Muscle layer of colon (tissue), 2 donors: ENCODE measurements around the gene KIF20B.
"Not testable (repeated sequence)": the region's sequence is repeated elsewhere in the genome, so short reads cannot be mapped to it uniquely, and the experiment has no call there.

ENCODE experiments used
- H3K27ac ChIP-seq: one replicate; pipeline ENCODE4 v1.7.0; 2013; ENCODE audit warnings: low read depth, mild to moderate bottlenecking, low read length, moderate library complexity
- H3K27me3 ChIP-seq, 2 donors: one replicate each; pipeline ENCODE4 v1.7.0; 2013; ENCODE audit warnings: low read length in 2 of 2, mild to moderate bottlenecking in 2 of 2; ENCODE audit not compliant: insufficient read depth in 2 of 2, control insufficient read depth in 1 of 2
- H3K36me3 ChIP-seq: one replicate; pipeline ENCODE4 v1.7.0; 2013; ENCODE audit warnings: mild to moderate bottlenecking, low read length; ENCODE audit not compliant: insufficient read depth
- H3K4me1 ChIP-seq: one replicate; pipeline ENCODE4 v1.7.0; 2013; ENCODE audit warnings: mild to moderate bottlenecking, low read length; ENCODE audit not compliant: insufficient read depth
- H3K4me3 ChIP-seq, 2 donors: one replicate each; pipeline ENCODE4 v1.7.0; 2013; ENCODE audit warnings: low read length in 2 of 2, low read depth in 1 of 2, mild to moderate bottlenecking in 1 of 2, moderate library complexity in 1 of 2
- H3K9ac ChIP-seq: one replicate; pipeline ENCODE4 v1.7.0; 2013; ENCODE audit warnings: low read length
- H3K9me3 ChIP-seq: one replicate; pipeline ENCODE4 v1.7.0; 2013; ENCODE audit warnings: mild to moderate bottlenecking, low read length
- donor health status: abdominal sarcoma.
- donor health status: Adenocarcinoma of cecum.

Gene KIF20B

DNA sequence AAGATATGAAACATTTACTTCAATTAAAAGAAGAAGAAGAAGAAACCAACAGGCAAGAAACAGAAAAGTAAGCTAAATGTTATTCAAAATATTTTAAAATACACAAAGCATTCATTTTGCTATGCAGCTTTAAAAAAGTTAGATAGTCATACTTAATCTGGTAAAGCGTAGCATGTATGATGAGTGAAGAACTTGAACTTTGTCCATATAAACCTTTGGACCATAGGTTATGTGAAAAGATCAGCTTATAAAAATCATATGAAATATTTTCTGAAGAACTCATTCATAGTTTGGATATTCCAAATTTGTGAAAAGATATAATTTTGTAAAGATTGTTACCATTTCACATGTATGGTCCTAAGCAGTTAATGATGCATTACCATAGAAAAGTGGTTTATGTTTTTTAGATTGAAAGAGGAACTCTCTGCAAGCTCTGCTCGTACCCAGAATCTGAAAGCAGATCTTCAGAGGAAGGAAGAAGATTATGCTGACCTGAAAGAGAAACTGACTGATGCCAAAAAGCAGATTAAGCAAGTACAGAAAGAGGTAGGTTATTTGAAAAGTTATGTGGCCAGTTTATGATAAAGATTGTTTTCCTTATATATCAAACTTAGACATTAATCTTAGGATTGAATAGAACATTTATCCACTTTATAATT lies 37.3 kb downstream of the KIF20B start:
- no peaks in the 10 kb centered on the region for H3K4me1 ChIP-seq
- H3K27me3 ChIP-seq = no peaks in the 10 kb centered on the region
- no peaks in the 10 kb centered on the region for H3K36me3 ChIP-seq
- H3K4me3 ChIP-seq = no peak overlapping the region
- H3K9me3 ChIP-seq = no peaks in the 10 kb centered on the region
- H3K27ac ChIP-seq = no peak overlapping the region
- no peak overlapping the region for H3K9ac ChIP-seq

DNA sequence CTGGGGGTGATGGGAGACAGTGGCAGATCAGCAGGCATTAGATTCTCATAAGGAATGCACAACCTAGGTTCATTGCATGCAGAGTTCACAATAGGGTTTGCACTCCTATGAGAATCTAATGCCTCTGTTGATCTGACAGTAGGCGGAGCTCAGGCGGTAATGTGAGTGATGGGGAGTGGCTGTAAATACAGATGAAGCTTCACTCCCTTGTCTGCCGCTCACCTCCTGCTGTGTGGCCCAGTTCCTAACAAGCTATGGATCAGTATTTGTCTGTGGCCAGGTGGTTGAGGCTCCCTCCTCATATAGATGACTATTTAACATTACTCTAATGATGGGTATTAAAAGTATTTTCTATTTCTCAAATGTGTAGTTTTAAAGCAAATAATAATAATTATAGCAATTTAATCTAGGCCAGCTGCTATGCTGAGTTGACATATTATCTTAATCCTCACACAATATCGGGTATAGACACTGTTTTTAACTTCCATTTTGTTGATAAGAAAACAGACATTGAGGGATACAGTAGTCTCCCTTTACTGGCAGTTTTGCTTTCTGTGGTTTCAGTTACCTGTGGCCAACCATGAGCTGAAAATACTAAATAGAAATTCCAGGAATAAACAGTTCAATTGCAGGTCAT lies 39.9 kb downstream of the KIF20B start:
- Histone ChIP-seq H3K4me3 (no peak overlapping the region), H3K27ac (no peak overlapping the region), H3K36me3 (no peaks in the 10 kb centered on the region), H3K27me3 (no peaks in the 10 kb centered on the region), H3K9me3 (no peaks in the 10 kb centered on the region), H3K9ac (no peak overlapping the region), H3K4me1 (no peaks in the 10 kb centered on the region)

DNA sequence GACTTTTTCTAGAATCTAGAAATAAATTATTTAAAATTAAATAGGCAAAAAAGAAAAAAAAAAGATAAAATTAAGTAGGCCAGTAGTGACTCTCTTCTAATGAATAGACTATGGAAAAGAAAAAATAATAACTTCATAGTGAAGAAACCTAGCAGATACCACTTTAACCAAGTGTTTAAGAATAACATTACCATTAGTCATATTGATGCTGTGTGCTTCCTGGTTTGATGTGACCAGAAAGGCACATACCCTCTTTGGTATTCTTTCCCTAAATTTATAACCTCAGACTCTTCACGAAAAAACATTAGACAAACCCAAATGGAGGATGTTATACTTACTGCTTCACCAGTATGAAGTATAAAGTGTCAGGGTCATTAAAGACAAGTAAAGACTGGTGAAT lies 42.6 kb downstream of the KIF20B start:
- no peaks in the 10 kb centered on the region for H3K9me3 ChIP-seq
- no peaks in the 10 kb centered on the region for H3K4me1 ChIP-seq
- H3K27ac ChIP-seq = no peak overlapping the region
- no peaks in the 10 kb centered on the region for H3K36me3 ChIP-seq
- no peaks in the 10 kb centered on the region for H3K27me3 ChIP-seq
- no peak overlapping the region for H3K4me3 ChIP-seq
- H3K9ac ChIP-seq = no peak overlapping the region

DNA sequence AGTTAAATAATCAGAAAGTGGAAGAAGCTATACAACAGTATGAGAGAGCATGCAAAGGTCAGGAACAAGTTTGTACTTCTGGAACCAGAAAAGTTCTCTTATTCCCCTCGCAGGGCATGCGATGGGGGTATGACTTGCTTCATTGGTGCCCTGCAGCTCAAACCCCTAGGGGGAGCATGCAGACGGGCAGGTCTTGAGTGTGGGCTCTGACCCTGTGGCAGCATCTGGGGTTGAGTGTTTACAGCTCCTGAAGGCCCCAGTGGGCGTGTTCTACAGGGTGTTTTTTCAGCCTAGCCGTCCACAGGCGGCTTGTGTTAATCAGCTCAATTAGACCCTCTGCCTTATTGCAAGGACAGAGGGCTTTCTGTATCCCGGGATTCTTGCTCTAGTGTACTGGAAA lies 44.5 kb downstream of the KIF20B start:
- H3K9ac ChIP-seq = no peak overlapping the region
- H3K4me1 ChIP-seq = no peaks in the 10 kb centered on the region
- H3K9me3 ChIP-seq = no peaks in the 10 kb centered on the region
- no peak overlapping the region for H3K4me3 ChIP-seq
- H3K27ac ChIP-seq = no peak overlapping the region
- no peaks in the 10 kb centered on the region for H3K27me3 ChIP-seq
- no peaks in the 10 kb centered on the region for H3K36me3 ChIP-seq

DNA sequence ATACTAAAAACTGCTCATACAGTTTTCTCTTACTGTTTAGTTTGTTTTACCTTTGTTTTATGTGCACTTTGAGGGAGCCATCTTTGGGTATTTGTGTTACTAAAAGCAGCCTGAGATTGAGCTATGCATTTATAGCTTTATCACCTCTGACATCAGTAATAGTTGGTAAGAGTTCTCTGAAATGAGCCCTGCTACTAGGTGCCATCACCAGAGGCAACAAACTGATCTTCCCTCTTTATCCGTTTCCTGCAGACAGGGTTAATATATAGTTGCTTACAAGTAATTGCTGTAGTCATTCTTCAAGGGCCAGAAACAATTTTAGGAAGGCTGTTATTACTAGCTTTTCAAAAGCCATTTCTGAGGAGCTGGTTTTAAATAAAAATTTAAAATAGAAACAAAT lies 49.1 kb downstream of the KIF20B start:
- H3K9ac ChIP-seq = no peak overlapping the region
- H3K9me3 ChIP-seq = no peaks in the 10 kb centered on the region
- H3K27me3 ChIP-seq = no peaks in the 10 kb centered on the region
- H3K4me3 ChIP-seq = no peak overlapping the region
- no peak overlapping the region for H3K27ac ChIP-seq
- no peaks in the 10 kb centered on the region for H3K4me1 ChIP-seq
- H3K36me3 ChIP-seq = no peaks in the 10 kb centered on the region

DNA sequence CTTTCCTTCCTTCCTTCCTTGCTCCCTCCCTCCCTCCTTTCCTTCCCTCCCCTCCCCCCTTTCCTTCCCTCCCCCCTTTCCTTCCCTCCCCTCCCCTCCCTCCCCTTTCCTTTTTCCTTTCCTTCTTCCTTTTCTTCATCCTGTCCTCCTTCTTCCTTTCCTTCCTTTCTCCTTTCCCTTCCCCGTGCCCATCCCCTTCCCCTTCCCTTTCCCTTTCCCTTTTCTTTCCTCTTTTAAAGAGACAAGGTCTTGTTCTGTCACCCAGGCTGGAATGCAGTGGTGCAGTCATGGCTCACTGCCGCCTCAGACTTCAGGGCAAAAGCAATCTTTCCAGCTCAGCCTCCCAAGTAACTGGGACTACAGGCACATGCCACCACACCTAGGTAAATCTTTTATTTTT lies 54.0 kb downstream of the KIF20B start:
- Histone ChIP-seq H3K4me3 (no peak overlapping the region), H3K27me3 (no peaks in the 10 kb centered on the region), H3K27ac (no peak overlapping the region), H3K4me1 (no peaks in the 10 kb centered on the region), H3K9ac (no peak overlapping the region), H3K36me3 (no peaks in the 10 kb centered on the region), H3K9me3 (no peaks in the 10 kb centered on the region)

DNA sequence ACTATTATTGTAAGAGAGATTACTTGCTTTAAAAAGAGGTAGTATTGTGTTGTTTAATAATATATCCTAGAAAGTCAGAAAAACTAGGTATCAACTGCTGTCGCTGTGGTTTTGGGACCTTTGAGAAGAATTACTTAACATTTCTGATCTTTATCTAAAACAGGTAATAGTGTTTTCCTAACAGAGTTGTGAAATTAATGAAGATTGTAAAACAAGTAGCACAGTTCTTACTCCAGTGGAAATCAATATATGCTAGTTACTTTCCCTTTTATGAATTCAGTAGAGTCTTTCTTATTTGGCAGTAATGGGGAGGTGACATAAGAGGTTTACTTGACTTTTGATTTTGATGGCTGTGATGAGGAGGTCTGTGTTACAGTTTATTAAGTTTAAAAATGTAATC lies 58.1 kb downstream of the KIF20B start:
- H3K4me1 ChIP-seq = no peaks in the 10 kb centered on the region
- no peak overlapping the region for H3K27ac ChIP-seq
- H3K9ac ChIP-seq = no peak overlapping the region
- no peaks in the 10 kb centered on the region for H3K36me3 ChIP-seq
- no peaks in the 10 kb centered on the region for H3K27me3 ChIP-seq
- H3K4me3 ChIP-seq = no peak overlapping the region
- H3K9me3 ChIP-seq = no peaks in the 10 kb centered on the region

DNA sequence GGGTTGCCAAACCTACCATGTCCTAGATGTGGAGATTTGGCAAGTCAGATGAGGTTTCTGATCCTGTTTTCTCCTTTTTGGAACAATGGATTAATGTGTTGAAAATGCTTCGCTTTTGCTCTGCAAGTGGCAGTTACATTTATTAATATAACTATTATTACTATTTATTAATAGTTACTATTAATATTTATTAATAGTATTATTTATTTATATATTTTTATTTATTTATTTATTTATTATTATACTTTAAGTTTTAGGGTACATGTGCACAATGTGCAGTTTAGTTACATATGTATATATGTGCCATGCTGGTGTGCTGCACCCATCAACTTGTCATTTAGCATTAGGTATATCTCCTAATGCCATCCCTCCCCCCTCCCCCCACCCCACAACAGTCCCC lies 62.3 kb downstream of the KIF20B start:
- H3K27me3 ChIP-seq, H3K9ac ChIP-seq, H3K4me1 ChIP-seq, H3K4me3 ChIP-seq, H3K9me3 ChIP-seq, H3K27ac ChIP-seq, H3K36me3 ChIP-seq: not testable (repeated sequence)

DNA sequence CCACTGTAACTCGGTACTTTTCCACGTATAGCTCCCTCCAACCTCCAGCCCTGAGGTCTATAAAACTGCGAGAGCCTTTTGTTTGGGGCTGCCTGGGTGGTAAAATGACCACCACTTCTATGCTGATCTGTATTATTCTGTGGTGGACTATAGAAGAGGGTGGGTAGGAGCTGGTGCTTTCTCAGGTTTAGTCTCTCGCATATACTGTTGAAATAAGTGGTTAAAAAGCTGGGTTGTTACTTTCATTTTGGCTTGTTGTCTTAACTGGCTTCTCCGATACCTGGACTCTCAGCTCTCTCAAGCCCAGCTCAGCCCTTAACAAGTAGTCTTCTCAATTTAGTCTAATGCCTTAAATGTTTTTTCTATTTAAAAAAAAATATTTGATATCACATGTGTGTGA lies 70.3 kb downstream of the KIF20B start:
- no peaks in the 10 kb centered on the region for H3K27me3 ChIP-seq
- no peaks in the 10 kb centered on the region for H3K4me1 ChIP-seq
- no peaks in the 10 kb centered on the region for H3K9me3 ChIP-seq
- H3K4me3 ChIP-seq = no peak overlapping the region
- H3K36me3 ChIP-seq = no peaks in the 10 kb centered on the region
- no peak overlapping the region for H3K9ac ChIP-seq
- no peak overlapping the region for H3K27ac ChIP-seq

DNA sequence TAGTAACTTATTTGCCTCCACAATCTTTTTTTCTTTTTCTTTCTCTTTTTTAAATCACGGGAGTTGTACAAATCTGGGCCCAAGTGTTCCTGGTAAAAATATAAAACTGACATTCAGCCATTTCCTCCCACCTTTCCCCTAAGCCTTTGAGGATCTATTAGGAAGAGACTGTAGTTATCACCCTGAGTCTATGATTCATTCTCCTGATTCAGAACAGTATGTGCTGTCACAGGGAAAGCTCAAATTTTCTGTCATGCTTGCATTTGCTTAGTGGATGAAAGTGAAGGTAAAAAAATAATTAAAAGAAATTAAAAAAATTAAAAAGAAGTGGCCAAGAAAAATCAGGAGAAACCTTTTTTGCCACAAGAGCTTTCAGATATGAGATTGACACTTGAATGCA lies 71.7 kb downstream of the KIF20B start:
- no peaks in the 10 kb centered on the region for H3K27me3 ChIP-seq
- H3K4me1 ChIP-seq = no peaks in the 10 kb centered on the region
- H3K27ac ChIP-seq = no peak overlapping the region
- H3K9me3 ChIP-seq = no peaks in the 10 kb centered on the region
- H3K36me3 ChIP-seq = no peaks in the 10 kb centered on the region
- H3K4me3 ChIP-seq = no peak overlapping the region
- no peak overlapping the region for H3K9ac ChIP-seq

DNA sequence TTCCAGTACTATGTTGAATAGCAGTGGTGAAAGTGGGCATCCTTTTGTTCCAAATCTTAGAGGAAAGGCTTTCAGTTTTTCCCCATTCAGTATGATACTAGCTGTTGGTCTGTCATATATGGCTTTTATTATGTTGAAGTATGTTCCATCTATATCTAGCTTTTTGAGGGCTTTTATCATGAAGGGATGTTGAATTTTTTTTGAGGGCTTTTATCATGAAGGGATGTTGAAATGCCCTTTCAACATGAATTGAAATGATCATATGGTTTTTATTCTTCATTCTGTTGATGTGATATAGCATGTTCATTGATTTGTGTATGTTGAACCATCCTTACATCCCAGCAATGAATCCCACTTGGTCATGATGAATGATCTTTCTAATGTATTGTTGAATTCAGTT lies 75.3 kb downstream of the KIF20B start:
- no peaks in the 10 kb centered on the region for H3K27me3 ChIP-seq
- no peaks in the 10 kb centered on the region for H3K9me3 ChIP-seq
- H3K27ac ChIP-seq = no peak overlapping the region
- no peaks in the 10 kb centered on the region for H3K36me3 ChIP-seq
- no peak overlapping the region for H3K9ac ChIP-seq
- H3K4me3 ChIP-seq = no peak overlapping the region
- H3K4me1 ChIP-seq = no peaks in the 10 kb centered on the region

DNA sequence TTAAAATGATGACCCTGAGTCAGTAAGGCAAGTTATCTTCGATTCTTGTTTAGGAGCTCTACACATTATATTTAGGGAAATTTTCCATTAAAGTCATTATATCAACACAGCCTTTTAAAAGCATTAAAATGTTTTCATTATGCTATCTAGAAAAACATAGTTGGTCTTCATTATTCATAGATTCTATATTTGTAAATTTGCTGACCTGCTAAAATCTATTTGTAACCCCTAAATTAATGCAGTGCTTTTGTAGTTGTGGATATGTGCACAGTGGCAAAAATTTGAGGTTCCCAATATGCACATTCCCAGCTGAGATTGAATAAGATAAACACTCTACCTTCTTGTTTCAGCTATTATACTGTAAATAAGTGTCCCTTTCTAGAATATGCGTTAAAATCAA lies 81.1 kb downstream of the KIF20B start:
- Histone ChIP-seq H3K9me3 (no peaks in the 10 kb centered on the region), H3K36me3 (no peaks in the 10 kb centered on the region), H3K4me1 (no peaks in the 10 kb centered on the region), H3K9ac (no peak overlapping the region), H3K27me3 (no peaks in the 10 kb centered on the region), H3K27ac (no peak overlapping the region), H3K4me3 (no peak overlapping the region)
